Skin epidermis (tissue), 12 donors: ENCODE measurements around the gene CAPN6.

Source experiments
- H3K27ac ChIP-seq, 21 experiments: fragments of 200-600 bp; sonication (generic) in 11 of 21; one replicate each; pipeline ENCODE4 v1.5.0; 2020; ENCODE audit warnings: mild to moderate bottlenecking in 3 of 21, inconsistent platforms in 2 of 21, moderate library complexity in 2 of 21
- H3K4me3 ChIP-seq, 7 experiments: fragments of 200-600 bp; sonication (generic) in 2 of 7; one replicate each; pipeline ENCODE4 v1.5.0; 2020; ENCODE audit warnings: inconsistent platforms in 2 of 7, mild to moderate bottlenecking in 2 of 7, moderate library complexity in 1 of 7

CAPN6 gene

GRCh38 chrX:111207851-111208250, 62.4 kb downstream of the CAPN6 start:
- no peak overlapping the region for H3K4me3 ChIP-seq
- no peak overlapping the region for H3K27ac ChIP-seq

DNA sequence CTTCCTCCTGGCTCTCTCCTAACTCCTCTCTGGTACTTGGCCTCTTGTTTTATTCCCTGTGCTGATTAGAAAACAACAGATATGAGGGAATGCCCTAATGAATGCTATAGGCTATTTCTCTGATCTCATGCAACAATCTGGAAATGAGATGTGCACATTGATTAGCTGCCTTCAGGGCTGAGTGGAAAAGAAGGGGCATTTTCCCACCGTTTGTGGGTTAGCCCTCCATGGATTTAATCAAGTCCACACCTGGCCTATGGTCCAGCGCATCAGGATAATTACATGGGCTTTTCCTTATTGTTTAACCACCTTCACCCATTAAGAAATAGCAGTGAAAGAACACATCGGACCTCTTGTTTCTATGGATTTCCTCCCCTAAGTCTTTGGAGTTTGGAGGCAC, 70.0 kb downstream of the CAPN6 start:
- Histone ChIP-seq H3K4me3 (no peak overlapping the region), H3K27ac (no peak overlapping the region)

DNA sequence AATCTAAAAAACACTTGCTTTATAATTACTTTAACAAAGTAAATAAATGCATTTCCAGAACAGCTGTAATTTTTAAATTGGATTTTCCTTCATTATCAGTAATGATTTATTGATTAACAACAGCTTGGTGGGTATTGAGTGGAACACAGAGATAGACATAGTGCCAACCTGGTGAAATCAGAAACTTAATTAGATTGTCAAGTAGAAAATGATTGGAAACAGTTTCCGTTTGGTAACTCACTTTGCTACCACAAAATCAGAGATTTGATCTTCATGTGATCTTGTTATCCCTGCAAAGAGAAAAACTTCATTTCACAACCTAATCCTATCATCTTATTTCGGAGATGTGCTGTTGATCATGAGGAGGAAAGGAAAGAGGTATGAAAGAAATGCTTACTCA, 70.8 kb downstream of the CAPN6 start:
- Histone ChIP-seq H3K4me3 (no peak overlapping the region), H3K27ac (no peak overlapping the region)
